Fibroblast of lung (primary cell): ENCODE data around the gene AKNA.

ENCODE experiments used
- EZH2 ChIP-seq: IDR thresholded peaks from 2 replicates; pipeline ENCODE4 v1.5.1; 2012; ENCODE audit warnings: low read length, control low read depth, mild to moderate bottlenecking; ENCODE audit errors: missing control alignments
- TF ChIP-seq, protein P1 (sequence below), 2 donors: IDR thresholded peaks in 1 of 2; conservative IDR thresholded peaks in 1 of 2; 1 replicate in 1 of 2; 2 replicates in 1 of 2; pipeline ENCODE4 v1.5.1; 2011 to 2012; ENCODE audit warnings: low read length in 2 of 2, control low read depth in 1 of 2, inconsistent platforms in 1 of 2, low read depth in 1 of 2, mild to moderate bottlenecking in 1 of 2

DNA sequence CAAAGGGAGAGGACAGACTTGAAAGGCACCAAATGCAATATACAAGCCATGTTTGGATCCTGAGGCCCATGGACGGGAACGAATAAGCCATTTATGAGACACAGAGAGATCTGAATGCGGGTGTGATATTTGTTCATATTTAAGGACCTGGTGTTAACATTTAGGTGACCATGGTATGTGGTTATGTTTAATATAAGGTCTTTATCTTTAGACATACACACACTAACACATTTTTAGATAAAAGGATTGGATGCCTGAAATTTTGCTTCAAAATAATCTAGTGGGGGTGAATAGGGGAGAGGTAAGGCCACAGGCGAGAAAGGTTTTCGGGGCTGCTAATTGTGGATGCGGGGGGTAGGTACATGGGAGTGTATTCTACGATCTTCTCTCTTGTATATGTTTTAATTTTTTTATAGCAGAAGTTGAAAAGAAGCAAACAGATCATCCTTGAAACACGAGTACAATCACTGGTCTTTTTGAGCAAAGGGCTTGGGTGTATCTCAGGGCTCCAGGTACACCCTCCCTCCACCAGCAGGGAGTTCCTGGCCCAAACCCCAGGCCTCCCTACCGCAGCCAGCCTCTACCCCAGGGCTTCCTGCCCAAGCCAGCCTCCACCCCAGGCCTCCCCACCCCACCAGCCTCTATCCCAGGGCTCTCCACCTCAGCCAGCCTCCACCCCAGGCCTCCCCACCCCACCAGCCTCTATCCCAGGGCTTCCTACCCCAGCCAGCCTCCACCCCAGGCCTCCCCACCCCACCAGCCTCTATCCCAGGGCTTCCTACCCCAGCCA is 12.2 kb downstream of the AKNA start:
- TF ChIP-seq, protein P1, sequence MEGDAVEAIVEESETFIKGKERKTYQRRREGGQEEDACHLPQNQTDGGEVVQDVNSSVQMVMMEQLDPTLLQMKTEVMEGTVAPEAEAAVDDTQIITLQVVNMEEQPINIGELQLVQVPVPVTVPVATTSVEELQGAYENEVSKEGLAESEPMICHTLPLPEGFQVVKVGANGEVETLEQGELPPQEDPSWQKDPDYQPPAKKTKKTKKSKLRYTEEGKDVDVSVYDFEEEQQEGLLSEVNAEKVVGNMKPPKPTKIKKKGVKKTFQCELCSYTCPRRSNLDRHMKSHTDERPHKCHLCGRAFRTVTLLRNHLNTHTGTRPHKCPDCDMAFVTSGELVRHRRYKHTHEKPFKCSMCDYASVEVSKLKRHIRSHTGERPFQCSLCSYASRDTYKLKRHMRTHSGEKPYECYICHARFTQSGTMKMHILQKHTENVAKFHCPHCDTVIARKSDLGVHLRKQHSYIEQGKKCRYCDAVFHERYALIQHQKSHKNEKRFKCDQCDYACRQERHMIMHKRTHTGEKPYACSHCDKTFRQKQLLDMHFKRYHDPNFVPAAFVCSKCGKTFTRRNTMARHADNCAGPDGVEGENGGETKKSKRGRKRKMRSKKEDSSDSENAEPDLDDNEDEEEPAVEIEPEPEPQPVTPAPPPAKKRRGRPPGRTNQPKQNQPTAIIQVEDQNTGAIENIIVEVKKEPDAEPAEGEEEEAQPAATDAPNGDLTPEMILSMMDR (conservative IDR thresholded peaks at IDR 0.05 in 1 of 2, IDR thresholded peaks at IDR 0.05 in 1 of 2; ENCODE audit: low read depth in 1 of 2, low read length in 2 of 2), result no peak
- no peak for TF ChIP-seq EZH2
